Measurements from ENCODE around the gene SCO2. TPM values are rescaled to one million over a fixed set of nuclear protein-coding genes. Genes with fewer than 3 reads are reported as not detected.

The SCO2 gene
- total and polyA plus RNA-seq, 10 of the 15 experiments (the other 5 are each of a cell fraction or from before 2014, with no cell fraction given), result 0.18 to 16.0 (median 2.4) TPM; not detected in 1

DNA sequence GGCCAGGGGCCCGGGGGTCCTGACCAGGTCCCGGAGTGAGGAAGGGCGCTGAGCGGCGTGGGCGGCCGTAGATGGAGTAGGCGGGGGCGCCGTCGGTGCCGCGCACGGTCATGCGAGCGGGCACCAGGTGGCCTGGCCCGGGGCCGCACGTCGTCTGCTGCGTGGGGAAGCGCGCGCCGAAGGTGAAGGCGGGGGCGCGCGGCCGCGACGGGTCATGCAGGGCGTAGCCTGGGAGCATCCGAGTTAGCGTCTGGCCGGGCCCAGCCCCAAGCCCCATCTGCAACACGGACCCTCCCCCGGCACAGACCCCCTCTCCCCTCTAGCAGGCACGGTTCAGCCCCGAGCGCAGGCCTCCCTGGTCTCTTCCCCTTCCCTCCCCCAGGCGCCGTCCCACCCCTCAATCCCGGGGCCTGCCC lies 6.2 kb upstream of the SCO2 start (continued):
- no peak for TF ChIP-seq MEF2B (IDR thresholded peaks at IDR 0.05; ENCODE audit: partially characterized antibody, poor library complexity, severe bottlenecking)
- no peak for TF ChIP-seq ZNF217 (IDR thresholded peaks at IDR 0.05)
- TF ChIP-seq CREM (IDR thresholded peaks at IDR 0.05; ENCODE audit: low read depth), result no peak
- no peak for TF ChIP-seq FOXK2 (IDR thresholded peaks at IDR 0.05)
- no peak for TF ChIP-seq GATAD2B (conservative IDR thresholded peaks at IDR 0.05; ENCODE audit: low read depth)
- no peak for TF ChIP-seq CBX5 (IDR thresholded peaks at IDR 0.05; ENCODE audit: low read depth)
- TF ChIP-seq, protein P1, sequence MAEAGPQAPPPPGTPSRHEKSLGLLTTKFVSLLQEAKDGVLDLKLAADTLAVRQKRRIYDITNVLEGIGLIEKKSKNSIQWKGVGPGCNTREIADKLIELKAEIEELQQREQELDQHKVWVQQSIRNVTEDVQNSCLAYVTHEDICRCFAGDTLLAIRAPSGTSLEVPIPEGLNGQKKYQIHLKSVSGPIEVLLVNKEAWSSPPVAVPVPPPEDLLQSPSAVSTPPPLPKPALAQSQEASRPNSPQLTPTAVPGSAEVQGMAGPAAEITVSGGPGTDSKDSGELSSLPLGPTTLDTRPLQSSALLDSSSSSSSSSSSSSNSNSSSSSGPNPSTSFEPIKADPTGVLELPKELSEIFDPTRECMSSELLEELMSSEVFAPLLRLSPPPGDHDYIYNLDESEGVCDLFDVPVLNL (IDR thresholded peaks at IDR 0.05; ENCODE audit: low read depth, low read length), result no peak
- TF ChIP-seq WRNIP1 (IDR thresholded peaks at IDR 0.05; ENCODE audit: borderline replicate concordance, low read depth, low read length), result no peak
- no peak for TF ChIP-seq HDGF (IDR thresholded peaks at IDR 0.05)
- TF ChIP-seq EZH2 (IDR thresholded peaks at IDR 0.05; ENCODE audit: borderline replicate concordance, control insufficient read depth, low read depth, low read length), result no peak
- TF ChIP-seq KLF5 (IDR thresholded peaks at IDR 0.05; ENCODE audit: partially characterized antibody), result no peak
- TF ChIP-seq CHD4 (IDR thresholded peaks at IDR 0.05), result no peak
- TF ChIP-seq MYC (IDR thresholded peaks at IDR 0.05; ENCODE audit: insufficient read depth, insufficient read length, insufficient replicate concordance, low read length, severe bottlenecking), result no peak
- no peak; the same call in 1 of the 2 replicates for TF ChIP-seq LARP7 (IDR thresholded peaks at IDR 0.05)
- TF ChIP-seq, protein P2, sequence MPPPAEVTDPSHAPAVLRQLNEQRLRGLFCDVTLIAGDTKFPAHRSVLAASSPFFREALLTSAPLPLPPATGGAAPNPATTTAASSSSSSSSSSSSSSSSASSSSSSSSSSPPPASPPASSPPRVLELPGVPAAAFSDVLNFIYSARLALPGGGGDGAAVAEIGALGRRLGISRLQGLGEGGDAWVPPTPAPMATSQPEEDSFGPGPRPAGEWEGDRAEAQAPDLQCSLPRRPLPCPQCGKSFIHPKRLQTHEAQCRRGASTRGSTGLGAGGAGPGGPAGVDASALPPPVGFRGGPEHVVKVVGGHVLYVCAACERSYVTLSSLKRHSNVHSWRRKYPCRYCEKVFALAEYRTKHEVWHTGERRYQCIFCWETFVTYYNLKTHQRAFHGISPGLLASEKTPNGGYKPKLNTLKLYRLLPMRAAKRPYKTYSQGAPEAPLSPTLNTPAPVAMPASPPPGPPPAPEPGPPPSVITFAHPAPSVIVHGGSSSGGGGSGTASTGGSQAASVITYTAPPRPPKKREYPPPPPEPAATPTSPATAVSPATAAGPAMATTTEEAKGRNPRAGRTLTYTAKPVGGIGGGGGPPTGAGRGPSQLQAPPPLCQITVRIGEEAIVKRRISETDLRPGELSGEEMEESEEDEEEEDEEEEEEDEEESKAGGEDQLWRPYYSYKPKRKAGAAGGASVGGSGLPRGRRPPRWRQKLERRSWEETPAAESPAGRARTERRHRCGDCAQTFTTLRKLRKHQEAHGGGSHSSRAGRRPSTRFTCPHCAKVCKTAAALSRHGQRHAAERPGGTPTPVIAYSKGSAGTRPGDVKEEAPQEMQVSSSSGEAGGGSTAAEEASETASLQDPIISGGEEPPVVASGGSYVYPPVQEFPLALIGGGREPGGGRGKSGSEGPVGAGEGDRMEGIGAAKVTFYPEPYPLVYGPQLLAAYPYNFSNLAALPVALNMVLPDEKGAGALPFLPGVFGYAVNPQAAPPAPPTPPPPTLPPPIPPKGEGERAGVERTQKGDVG (CRISPR knock-in tag; IDR thresholded peaks at IDR 0.05), result no peak
- TF ChIP-seq, protein P3, sequence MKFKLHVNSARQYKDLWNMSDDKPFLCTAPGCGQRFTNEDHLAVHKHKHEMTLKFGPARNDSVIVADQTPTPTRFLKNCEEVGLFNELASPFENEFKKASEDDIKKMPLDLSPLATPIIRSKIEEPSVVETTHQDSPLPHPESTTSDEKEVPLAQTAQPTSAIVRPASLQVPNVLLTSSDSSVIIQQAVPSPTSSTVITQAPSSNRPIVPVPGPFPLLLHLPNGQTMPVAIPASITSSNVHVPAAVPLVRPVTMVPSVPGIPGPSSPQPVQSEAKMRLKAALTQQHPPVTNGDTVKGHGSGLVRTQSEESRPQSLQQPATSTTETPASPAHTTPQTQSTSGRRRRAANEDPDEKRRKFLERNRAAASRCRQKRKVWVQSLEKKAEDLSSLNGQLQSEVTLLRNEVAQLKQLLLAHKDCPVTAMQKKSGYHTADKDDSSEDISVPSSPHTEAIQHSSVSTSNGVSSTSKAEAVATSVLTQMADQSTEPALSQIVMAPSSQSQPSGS (IDR thresholded peaks at IDR 0.05; ENCODE audit: low read length), result no peak
- no peak for TF ChIP-seq GABPA (IDR thresholded peaks at IDR 0.05; ENCODE audit: low read depth)
- TF ChIP-seq CEBPB (IDR thresholded peaks at IDR 0.05; ENCODE audit: borderline replicate concordance in 1 of 2, low read depth in 2 of 2, low read length in 2 of 2), result no peak
- TF ChIP-seq DPF2 (IDR thresholded peaks at IDR 0.05), result no peak; the same call in 1 of the 2 replicates
- TF ChIP-seq MXI1 (IDR thresholded peaks at IDR 0.05; ENCODE audit: low read depth, low read length), result 0 out of 2 replicates have a peak, but pooled peaks have one; percentile 12
- no peak for TF ChIP-seq SIX5 (IDR thresholded peaks at IDR 0.05; ENCODE audit: low read depth, low read length, severe bottlenecking)
- TF ChIP-seq ZZZ3 (IDR thresholded peaks at IDR 0.05; ENCODE audit: control insufficient read depth, insufficient read length, low read depth), result no peak
- TF ChIP-seq, protein P4, sequence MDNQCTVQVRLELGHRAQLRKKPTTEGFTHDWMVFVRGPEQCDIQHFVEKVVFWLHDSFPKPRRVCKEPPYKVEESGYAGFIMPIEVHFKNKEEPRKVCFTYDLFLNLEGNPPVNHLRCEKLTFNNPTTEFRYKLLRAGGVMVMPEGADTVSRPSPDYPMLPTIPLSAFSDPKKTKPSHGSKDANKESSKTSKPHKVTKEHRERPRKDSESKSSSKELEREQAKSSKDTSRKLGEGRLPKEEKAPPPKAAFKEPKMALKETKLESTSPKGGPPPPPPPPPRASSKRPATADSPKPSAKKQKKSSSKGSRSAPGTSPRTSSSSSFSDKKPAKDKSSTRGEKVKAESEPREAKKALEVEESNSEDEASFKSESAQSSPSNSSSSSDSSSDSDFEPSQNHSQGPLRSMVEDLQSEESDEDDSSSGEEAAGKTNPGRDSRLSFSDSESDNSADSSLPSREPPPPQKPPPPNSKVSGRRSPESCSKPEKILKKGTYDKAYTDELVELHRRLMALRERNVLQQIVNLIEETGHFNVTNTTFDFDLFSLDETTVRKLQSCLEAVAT (IDR thresholded peaks at IDR 0.05), result no peak
- TF ChIP-seq RBBP5 (conservative IDR thresholded peaks at IDR 0.05), result no peak
- TF ChIP-seq IRF4 (IDR thresholded peaks at IDR 0.05; ENCODE audit: low read depth, low read length), result no peak

All from GM12878 (cell line).